Activated T-cell treated with anti-CD3 and anti-CD28 coated beads, Interleukin-2, amount 50 U/mL, for 24 hours (primary cell): ENCODE measurements around the gene MBD4.
"Not testable (repeated sequence)": the region's sequence is repeated elsewhere in the genome, so short reads cannot be mapped to it uniquely, and the experiment has no call there.

Source experiments
- DNase-seq: peaks from one replicate; pipeline ENCODE4 v3.0.0-alpha.2; 2020
- H3K27ac Mint-ChIP-seq: 2 replicates; pipeline ENCODE4 v1.8.0; 2020; ENCODE audit warnings: mild to moderate bottlenecking, mixed read lengths
- H3K27me3 Mint-ChIP-seq: 2 replicates; pipeline ENCODE4 v1.8.0; 2020; ENCODE audit warnings: mixed read lengths
- H3K36me3 Mint-ChIP-seq: 2 replicates; pipeline ENCODE4 v1.8.0; 2020; ENCODE audit warnings: low read depth, mixed read lengths
- H3K4me1 Mint-ChIP-seq: 2 replicates; pipeline ENCODE4 v1.8.0; 2020; ENCODE audit warnings: low read depth, mixed read lengths
- H3K4me3 Mint-ChIP-seq: 2 replicates; pipeline ENCODE4 v1.8.0; 2020; ENCODE audit warnings: mild to moderate bottlenecking, moderate library complexity, mixed read lengths
- H3K9me3 Mint-ChIP-seq: 2 replicates; pipeline ENCODE4 v1.8.0; 2020; ENCODE audit warnings: mixed read lengths

MBD4 gene

DNA sequence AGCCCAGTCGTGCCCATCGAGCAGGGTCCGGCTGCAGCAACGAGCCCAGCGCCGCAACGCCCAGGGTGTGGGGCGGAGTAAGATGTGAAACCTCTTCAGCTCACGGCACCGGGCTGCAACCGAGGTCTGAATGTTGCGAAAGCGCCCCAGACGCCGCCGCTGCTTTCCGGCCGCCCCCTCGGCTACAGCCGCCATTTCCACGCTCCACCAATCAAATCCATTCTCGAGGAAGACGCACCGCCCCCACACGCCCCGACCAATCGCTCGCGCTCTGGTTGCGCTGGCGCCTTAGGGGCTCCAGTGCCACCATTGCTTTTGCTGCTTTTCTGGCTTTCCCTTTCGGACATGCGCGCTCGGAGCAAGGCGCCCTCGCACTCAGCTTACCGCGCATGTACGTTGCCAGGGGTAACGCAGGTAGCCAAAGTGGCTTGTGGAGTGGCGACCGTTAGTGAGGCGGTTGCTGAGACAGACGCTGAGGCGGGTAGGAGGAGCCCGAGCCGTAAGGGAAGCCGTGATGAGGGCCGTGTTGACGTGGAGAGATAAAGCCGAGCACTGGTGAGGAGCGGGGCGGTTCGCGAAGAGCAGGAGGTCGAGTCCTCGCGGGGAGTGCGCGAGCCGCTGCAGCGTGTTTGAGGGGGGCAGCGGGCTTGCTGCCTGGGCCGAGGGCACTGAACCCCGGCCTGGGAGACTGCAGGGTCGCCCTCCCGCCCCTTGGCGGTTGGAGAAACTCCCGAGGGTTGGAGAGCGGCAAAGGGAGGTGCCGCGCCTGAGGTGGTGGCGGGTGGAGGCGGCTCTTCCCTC, at the start of gene MBD4, which contains the start of gene IFT122:
Gene MBD4, minus strand, starts transcription at position 132 of the 801 bp plus-strand sequence. Its CDS starts 115 bp downstream, at position 17.
Gene IFT122, plus strand, starts transcription at position 408 of the 801 bp plus-strand sequence. Its CDS starts 107 bp downstream, at position 515.
- no peaks in the 10 kb centered on the region for H3K27me3 Mint-ChIP-seq
- no peaks in the 10 kb centered on the region for H3K9me3 Mint-ChIP-seq
- H3K4me3 Mint-ChIP-seq, result peak within 1 kb of the TSS; percentile 98
- H3K4me1 Mint-ChIP-seq, result peaks cover 68% of the 10 kb centered on the region
- peak; percentile 99 for DNase-seq
- peak within 1 kb of the TSS; percentile 96 for H3K27ac Mint-ChIP-seq
- peaks cover 45% of the 10 kb centered on the region for H3K36me3 Mint-ChIP-seq

- not testable (repeated sequence) for DNase-seq, H3K4me1 Mint-ChIP-seq, H3K27me3 Mint-ChIP-seq, H3K4me3 Mint-ChIP-seq, H3K9me3 Mint-ChIP-seq, H3K27ac Mint-ChIP-seq
- peaks cover 22% of the 10 kb centered on the region for H3K36me3 Mint-ChIP-seq
These were observed 49.5 kb upstream of the MBD4 start for GRCh38 chr3:129489258-129489657.

- peaks cover 24% of the 10 kb centered on the region for H3K36me3 Mint-ChIP-seq
- not testable (repeated sequence) for H3K27me3 Mint-ChIP-seq, H3K4me1 Mint-ChIP-seq, H3K27ac Mint-ChIP-seq, H3K9me3 Mint-ChIP-seq, H3K4me3 Mint-ChIP-seq, DNase-seq
These were observed 48.2 kb upstream of the MBD4 start for GRCh38 chr3:129487868-129488335.

- Mint-ChIP-seq H3K36me3 (peaks cover 26% of the 10 kb centered on the region), H3K27ac (no peak overlapping the region), H3K4me1 (peaks cover under 1% of the 10 kb centered on the region), H3K4me3 (no peak overlapping the region), H3K27me3 (no peaks in the 10 kb centered on the region), H3K9me3 (no peaks in the 10 kb centered on the region)
- DNase-seq, result no peak
These were observed 47.6 kb upstream of the MBD4 start for GRCh38 chr3:129487183-129487867.

- DNase-seq, result no peak
- no peak overlapping the region for H3K4me3 Mint-ChIP-seq
- H3K27me3 Mint-ChIP-seq, result no peaks in the 10 kb centered on the region
- H3K36me3 Mint-ChIP-seq, result peaks cover 26% of the 10 kb centered on the region
- no peak overlapping the region for H3K27ac Mint-ChIP-seq
- peaks cover 7% of the 10 kb centered on the region for H3K4me1 Mint-ChIP-seq
- no peaks in the 10 kb centered on the region for H3K9me3 Mint-ChIP-seq
These were observed 46.9 kb upstream of the MBD4 start for GRCh38 chr3:129486664-129487035.

DNA sequence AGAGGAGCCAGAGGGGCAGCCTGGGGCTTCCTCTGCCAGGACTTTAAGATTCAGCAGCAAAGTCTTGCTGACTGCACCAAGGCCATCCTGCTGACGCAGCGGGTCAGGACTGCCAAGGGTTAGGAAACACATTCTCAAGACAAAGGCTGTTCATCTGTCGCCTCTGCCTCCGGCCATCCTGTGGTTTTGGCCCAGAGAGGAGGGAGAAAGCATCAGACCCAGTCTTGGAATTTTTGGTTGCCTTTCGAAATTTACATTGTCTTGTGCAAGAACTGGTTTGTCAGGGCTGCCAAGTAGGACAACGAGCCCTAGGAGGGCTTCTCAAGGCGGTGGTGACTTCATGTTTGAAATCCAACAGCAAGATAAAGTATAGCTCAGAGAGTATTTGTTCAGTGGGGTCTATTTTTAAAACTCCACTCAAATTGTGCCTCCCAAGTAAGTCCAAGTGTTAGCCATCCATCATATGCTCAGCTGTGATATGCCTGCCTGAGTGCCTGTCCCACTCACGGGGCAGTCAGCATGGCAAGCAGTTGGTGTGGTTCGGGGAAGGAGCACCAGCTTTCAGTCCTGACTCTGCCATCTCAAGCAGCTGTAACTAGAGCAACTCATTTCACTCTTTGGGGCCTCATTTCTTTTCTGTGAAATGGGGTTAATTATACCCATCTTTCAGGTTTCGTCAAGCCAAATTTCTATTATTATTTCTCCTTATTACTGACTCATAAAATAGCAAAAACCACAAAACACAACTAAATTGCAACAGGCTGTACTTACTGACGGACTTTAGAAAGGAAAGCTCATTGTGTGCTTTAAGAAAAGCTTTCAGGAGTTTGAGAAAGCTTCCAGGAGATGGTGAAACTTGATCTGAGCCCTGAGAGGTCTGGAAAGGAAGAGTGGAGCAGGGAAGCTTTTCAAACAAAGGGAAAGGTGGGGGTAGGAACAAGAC, 46.2 kb upstream of the MBD4 start:
- Mint-ChIP-seq H3K36me3 (peaks cover 32% of the 10 kb centered on the region), H3K27me3 (no peaks in the 10 kb centered on the region)

DNA sequence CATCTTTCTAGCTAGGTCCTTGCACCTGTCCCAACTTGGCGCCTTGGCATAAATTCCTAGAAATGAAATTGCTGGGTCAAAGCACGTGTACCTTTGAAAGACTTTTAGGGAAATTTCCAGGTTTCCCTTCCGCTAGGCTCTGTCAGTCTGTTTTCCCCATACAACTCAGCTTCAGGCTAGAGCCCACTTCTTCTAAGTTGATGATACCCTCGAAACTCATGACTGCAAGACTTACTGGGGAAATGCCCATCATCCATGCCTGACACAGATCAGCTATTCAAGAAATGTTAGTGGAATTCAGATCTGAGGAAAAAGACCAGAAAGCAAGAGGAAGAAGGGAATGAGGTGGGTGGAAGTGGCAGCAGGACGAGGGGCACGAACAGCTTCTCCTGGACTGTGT, 45.4 kb upstream of the MBD4 start:
- DNase-seq, H3K4me3 Mint-ChIP-seq, H3K27me3 Mint-ChIP-seq, H3K27ac Mint-ChIP-seq, H3K9me3 Mint-ChIP-seq: not testable (repeated sequence)
- H3K4me1 Mint-ChIP-seq, result peaks cover 14% of the 10 kb centered on the region
- H3K36me3 Mint-ChIP-seq, result peaks cover 38% of the 10 kb centered on the region

More for the DNA sequence above, 46.2 kb upstream of the MBD4 start:
- DNase-seq, result no peak
- H3K4me3 Mint-ChIP-seq, result no peak overlapping the region
- H3K4me1 Mint-ChIP-seq, result peaks cover 14% of the 10 kb centered on the region
- H3K27ac Mint-ChIP-seq, result no peak overlapping the region
- no peaks in the 10 kb centered on the region for H3K9me3 Mint-ChIP-seq

DNA sequence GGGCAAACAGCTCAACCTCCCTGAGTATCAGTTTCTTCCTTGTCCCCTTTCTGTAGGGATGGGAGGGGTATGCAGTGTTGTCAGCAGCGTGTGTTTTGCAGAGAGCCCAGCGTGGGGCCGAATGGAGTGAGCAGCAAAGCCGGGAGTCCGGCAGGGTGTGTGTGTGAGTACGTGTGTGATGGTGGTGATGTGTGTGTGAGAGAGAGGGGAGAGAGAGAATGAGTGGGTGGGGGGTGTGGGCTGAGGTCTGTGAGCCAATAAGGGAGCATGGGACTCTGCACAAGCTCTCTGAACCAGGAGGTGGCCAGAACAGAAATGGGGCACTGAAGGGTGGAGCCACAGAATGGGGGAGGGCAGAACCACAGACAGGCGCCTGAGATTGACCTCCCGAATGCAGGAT, 44.1 kb upstream of the MBD4 start:
- Mint-ChIP-seq H3K4me3 (no peak overlapping the region), H3K27me3 (no peaks in the 10 kb centered on the region), H3K4me1 (peaks cover 14% of the 10 kb centered on the region), H3K27ac (no peak overlapping the region), H3K36me3 (peaks cover 43% of the 10 kb centered on the region), H3K9me3 (no peaks in the 10 kb centered on the region)
- DNase-seq, result no peak

DNA sequence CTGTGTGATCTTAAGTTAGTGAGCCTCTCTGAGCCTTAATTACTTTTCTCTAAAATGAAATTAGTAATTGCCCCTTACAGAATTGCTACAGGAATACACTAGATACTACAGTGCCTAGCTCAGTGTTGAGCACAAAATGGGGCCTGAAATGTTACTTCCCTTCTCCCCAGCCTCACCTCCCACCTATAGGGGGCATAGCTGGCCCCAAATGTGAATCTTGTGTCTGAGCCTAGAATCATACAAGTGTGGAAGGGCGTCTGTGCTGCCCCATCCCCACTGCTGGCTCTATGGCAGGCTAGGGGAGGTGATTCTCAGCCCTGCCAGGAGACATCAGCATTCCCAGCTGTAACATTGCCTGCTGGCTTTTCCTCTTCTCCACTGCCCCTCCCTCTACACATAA, 43.0 kb upstream of the MBD4 start:
- DNase-seq, result no peak
- Mint-ChIP-seq H3K4me1 (peaks cover 14% of the 10 kb centered on the region), H3K36me3 (peaks cover 52% of the 10 kb centered on the region), H3K27me3 (no peaks in the 10 kb centered on the region), H3K27ac (no peak overlapping the region), H3K4me3 (no peak overlapping the region), H3K9me3 (no peaks in the 10 kb centered on the region)

DNA sequence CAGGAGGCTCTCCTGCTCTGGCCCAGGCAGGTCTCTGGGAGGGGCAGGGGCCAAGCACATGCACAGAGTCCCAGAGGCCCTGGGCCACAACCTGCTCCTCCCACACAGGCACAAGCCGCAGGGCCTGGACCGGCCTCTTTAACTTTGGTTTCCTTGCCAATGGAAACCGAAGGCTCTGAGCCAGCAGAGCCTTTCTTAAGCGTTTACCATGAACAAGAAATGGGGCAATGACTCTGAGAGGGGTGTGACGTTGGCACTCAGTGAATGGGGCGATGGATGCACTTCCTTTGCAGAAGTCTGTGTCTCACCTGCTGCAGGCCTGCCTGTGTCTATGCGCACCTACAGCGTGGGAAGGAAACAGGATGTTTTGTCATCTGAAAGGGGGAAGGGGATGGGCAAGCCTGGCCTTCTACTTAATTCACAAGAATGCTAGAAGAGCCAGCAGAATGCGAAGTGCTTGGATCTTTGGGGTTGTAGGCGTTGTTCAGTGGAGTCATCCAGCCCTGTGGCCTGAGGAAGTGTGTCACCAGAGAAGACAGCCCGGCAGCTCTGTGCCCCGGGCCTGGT, 42.1 kb upstream of the MBD4 start:
- peak overlapping the region; percentile 78 for H3K27ac Mint-ChIP-seq

DNA sequence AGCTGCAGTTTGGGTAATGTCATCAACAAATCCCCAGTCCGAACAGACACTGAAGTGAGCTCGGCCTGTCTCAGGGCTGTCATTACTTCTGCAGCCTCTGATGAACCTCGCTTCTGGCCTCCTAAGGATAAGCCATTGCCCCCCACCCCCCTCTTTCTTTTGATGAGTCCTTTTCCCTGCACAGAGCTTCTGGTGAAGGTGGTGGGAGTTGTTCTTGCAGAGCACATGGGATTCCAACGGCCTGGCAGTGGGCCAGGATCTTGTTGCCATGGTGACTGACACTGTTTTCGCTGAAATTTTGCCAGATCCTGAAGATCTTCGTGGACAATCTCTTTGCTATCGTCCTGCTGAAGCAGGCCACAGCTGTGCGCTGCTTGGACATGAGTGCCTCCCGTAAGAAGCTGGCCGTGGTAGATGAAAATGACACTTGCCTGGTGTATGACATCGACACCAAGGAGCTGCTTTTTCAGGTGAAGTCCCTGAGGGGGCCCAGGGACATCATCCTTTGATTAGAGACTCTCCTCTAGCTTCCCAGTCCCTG, 41.5 kb upstream of the MBD4 start:
- not testable (repeated sequence) for H3K4me3 Mint-ChIP-seq, H3K27me3 Mint-ChIP-seq, DNase-seq, H3K9me3 Mint-ChIP-seq
- H3K36me3 Mint-ChIP-seq, result peaks cover 65% of the 10 kb centered on the region
- H3K4me1 Mint-ChIP-seq, result peaks cover 14% of the 10 kb centered on the region
- peak overlapping the region; percentile 78 for H3K27ac Mint-ChIP-seq

More for the DNA sequence above, 42.1 kb upstream of the MBD4 start:
- no peaks in the 10 kb centered on the region for H3K27me3 Mint-ChIP-seq
- DNase-seq, result peak; percentile 42
- H3K9me3 Mint-ChIP-seq, result no peaks in the 10 kb centered on the region
- peaks cover 60% of the 10 kb centered on the region for H3K36me3 Mint-ChIP-seq
- H3K4me1 Mint-ChIP-seq, result peaks cover 14% of the 10 kb centered on the region
- no peak overlapping the region for H3K4me3 Mint-ChIP-seq

DNA sequence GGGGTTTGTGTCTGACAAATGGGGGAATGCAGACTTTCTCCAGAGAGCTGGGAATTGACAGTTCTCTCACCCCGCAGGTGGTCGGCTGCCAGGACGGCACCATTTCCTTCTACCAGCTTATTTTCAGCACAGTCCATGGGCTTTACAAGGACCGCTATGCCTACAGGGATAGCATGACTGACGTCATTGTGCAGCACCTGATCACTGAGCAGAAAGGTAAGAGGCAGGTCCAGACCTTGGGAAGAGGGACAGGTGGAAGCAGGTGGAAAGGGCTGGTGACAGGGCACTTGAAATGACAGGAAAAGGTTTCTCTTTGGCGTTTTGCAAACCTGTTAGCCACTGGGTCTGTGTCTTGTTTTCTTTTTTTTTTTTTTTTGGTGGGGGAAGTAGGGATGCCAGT, 36.8 kb upstream of the MBD4 start:
- H3K4me3 Mint-ChIP-seq, result no peak overlapping the region
- H3K27ac Mint-ChIP-seq, result no peak overlapping the region
- no peaks in the 10 kb centered on the region for H3K27me3 Mint-ChIP-seq
- DNase-seq, result no peak
- peaks cover 6% of the 10 kb centered on the region for H3K4me1 Mint-ChIP-seq
- no peaks in the 10 kb centered on the region for H3K9me3 Mint-ChIP-seq
- peaks cover 49% of the 10 kb centered on the region for H3K36me3 Mint-ChIP-seq

GRCh38 chr3:129475863-129476262, 36.1 kb upstream of the MBD4 start:
- H3K27ac Mint-ChIP-seq, result no peak overlapping the region
- no peaks in the 10 kb centered on the region for H3K9me3 Mint-ChIP-seq

More at GRCh38 chr3:129475863-129476262, 36.1 kb upstream of the MBD4 start:
- H3K4me3 Mint-ChIP-seq, result no peak overlapping the region
- no peaks in the 10 kb centered on the region for H3K27me3 Mint-ChIP-seq
- peaks cover 48% of the 10 kb centered on the region for H3K36me3 Mint-ChIP-seq
- DNase-seq, result no peak
- no peaks in the 10 kb centered on the region for H3K4me1 Mint-ChIP-seq
